Medulla oblongata (tissue), 1 donor: Measurements from ENCODE around the gene SLC17A3.

Experiments
- DNase-seq: peaks from one replicate; pipeline ENCODE4 v3.0.0-alpha.2; 2015; ENCODE audit errors: extremely low spot score

The SLC17A3 gene

GRCh38 chr6:25835442-25836283 is 38.4 kb downstream of the SLC17A3 start:
- no peak for DNase-seq

DNA sequence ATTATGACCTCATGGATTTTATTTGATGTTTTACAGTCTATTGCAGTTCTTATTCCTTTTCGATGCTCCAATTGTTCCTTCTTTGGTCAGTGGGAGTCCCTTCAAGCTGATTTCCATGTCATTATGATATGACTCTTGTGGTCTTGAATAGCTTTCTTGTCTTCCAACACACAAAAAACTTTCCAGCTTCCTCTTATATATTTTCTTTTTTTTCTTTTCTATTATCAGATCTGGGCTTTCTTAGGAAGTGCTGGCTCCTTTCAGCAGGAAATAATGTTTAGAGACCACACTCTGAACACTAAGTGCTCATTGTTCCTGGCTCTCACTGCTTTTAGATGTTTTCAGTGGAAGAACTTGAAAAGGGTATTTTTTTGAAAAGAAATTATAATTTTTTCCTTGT is 39.1 kb downstream of the SLC17A3 start:
- DNase-seq: no peak

GRCh38 chr6:25833136-25833535 is 40.9 kb downstream of the SLC17A3 start:
- DNase-seq: no peak

- DNase-seq: no peak
These were observed 41.4 kb downstream of the SLC17A3 start for GRCh38 chr6:25832670-25833069.

DNA sequence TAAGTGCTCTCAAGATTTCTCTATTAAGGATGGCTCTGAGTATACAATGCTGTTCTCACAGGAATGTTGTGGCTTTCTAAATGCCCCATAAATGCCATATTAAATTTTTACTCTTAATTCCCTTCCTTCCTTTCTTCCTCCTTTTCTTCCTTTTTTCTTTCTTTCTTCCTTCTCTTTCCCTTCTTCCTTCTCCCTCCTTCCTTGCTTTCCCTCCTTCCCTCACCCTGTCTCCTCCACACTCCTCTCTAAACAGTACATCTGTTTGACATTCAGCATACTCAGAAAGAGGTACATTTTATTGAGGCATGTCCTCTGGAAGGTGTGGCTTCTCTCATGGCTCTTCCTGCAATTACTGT is 41.8 kb downstream of the SLC17A3 start:
- DNase-seq: no peak

DNA sequence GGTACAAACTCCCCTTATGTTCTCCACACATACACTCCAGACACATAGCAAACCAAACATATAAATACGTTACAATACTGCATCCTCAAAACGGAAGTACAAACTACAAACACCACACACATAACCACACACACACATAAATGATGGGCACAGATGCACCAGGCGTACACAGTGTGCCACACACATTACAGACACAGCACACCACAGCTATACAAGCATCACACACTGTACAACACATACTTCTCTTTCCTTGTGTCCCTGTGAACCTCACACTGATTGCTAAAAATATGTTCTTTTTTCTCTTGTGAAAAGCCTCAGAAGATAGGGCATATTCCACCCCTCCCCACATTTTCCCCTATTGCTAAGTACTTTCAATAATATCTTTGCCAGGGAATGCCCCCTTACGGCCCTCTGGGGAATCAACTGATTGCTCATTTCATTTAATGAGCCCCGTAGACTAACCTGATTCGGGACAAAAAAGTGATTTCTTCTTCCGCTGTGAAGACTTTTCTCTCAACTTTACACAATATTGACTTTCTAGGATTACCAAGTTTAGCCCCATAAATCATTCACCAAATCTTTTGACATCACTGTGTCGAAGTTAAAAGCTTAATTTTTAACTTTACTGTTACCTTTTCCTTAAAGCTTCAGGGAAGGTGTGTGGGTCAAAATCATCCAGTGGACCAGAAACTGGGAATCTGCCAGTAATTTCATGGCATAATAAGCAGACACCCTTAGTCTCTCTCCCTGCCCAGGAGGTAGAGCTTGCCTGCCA is 42.3 kb downstream of the SLC17A3 start, which contains the start of gene SLC17A1:
SLC17A1 (minus strand) TSS at position 521 of the 775 bp plus-strand sequence. CDS start 1,495 bp downstream, outside the sequence.
- DNase-seq: no peak

DNA sequence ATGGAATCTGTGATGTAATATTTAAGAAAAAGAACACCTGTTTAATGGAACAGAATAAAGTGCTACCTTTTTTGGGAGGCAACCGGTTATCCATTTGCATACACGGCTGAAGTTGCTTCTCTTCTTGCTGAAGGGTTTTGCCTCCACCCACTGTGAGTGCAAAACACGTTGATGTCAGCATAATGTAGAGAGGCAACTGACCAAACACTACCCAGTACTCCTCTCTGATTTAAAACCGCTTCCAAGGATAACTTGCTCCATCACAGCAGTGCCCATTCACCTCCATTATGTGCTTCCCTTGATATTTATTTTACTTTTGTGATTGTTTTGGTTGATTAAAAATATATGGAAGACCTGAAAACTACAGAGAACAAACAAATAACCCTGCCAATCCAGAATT is 43.6 kb downstream of the SLC17A3 start:
- DNase-seq: no peak

GRCh38 chr6:25829375-25829774 is 44.7 kb downstream of the SLC17A3 start:
- no peak for DNase-seq

- DNase-seq: no peak
These were observed 52.7 kb downstream of the SLC17A3 start for GRCh38 chr6:25821341-25821740.

DNA sequence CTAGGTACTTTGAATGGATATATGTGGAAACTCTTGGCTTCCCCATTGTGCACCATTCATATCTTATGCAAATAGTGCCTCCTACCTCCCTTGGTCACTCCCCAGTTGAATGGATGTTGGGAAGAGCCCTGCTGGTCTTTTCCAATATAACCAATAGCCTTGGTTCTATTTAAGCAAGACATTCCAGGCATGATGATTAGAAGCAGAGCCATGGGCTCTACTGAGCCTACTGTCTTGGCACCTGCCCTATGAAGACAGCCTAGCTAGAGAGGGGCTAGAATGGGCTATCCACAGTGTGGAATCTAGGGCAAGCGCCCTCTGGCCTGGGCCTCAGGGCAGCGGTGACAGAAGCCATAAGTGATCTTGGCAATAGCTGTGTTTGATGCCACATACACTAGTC is 57.8 kb downstream of the SLC17A3 start:
- DNase-seq: no peak

GRCh38 chr6:25815194-25815593 is 58.8 kb downstream of the SLC17A3 start:
- DNase-seq: no peak

- no peak for DNase-seq
These were observed 69.2 kb downstream of the SLC17A3 start for GRCh38 chr6:25804804-25805203.

DNA sequence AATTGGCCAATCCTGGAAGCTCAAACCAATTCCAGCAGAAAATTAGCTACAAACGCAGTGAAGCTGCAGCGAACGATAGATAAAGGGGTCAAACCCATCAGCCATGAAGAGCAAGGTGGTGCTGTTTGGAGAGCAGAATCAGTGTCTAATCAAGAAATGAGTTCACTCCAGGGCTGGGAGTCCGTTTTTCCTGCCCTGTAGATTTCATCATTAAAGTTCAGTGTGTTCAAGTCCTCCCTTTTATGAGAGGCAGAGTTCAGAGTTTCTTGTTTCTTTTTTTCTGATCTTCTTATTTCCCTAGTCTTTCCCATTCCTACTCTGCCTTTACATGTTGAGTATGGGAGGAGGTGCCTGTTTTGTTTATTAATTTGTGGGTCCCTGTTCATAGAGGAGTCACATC is 72.6 kb downstream of the SLC17A3 start:
- no peak for DNase-seq
